H9 (cell line): Measurements from ENCODE around the gene SARNP. TPM values are rescaled to one million over a fixed set of nuclear protein-coding genes. Genes with fewer than 3 reads are reported as not detected.

Source experiments
- DNase-seq: peaks from one replicate; pipeline ENCODE4 v3.0.0-alpha.2; 2017
- H2AFZ ChIP-seq: one replicate; pipeline ENCODE4 v1.6.1; 2013; ENCODE audit warnings: mild to moderate bottlenecking, low read length, control low read depth, moderate library complexity
- H2AK5ac ChIP-seq: 2 replicates; pipeline ENCODE4 v1.6.1; 2013; ENCODE audit warnings: low read length, control low read depth, mixed read lengths; ENCODE audit not compliant: insufficient read length
- H2BK120ac ChIP-seq: one replicate; pipeline ENCODE4 v1.6.1; 2013; ENCODE audit warnings: low read depth, mild to moderate bottlenecking, low read length, control low read depth, inconsistent platforms; ENCODE audit not compliant: poor library complexity, severe bottlenecking
- H2BK12ac ChIP-seq: 2 replicates; pipeline ENCODE4 v1.6.1; 2013; ENCODE audit warnings: low read length, control low read depth, mixed read lengths, low read depth; ENCODE audit not compliant: insufficient read length
- H2BK15ac ChIP-seq: 2 replicates; pipeline ENCODE4 v1.6.1; 2013; ENCODE audit warnings: low read depth, low read length, control low read depth
- H2BK20ac ChIP-seq: one replicate; pipeline ENCODE4 v1.6.1; 2013; ENCODE audit warnings: low read depth, mild to moderate bottlenecking, low read length, control low read depth, inconsistent platforms; ENCODE audit not compliant: poor library complexity, severe bottlenecking
- H2BK5ac ChIP-seq: 2 replicates; pipeline ENCODE4 v1.6.1; 2013; ENCODE audit warnings: low read length, control low read depth, mixed read lengths; ENCODE audit not compliant: insufficient read length
- H3K14ac ChIP-seq: 2 replicates; pipeline ENCODE4 v1.6.1; 2013; ENCODE audit warnings: low read length, control low read depth; ENCODE audit not compliant: insufficient read depth
- H3K18ac ChIP-seq: 2 replicates; pipeline ENCODE4 v1.6.1; 2013; ENCODE audit warnings: low read depth, mild to moderate bottlenecking, mixed read lengths, low read length, control low read depth; ENCODE audit not compliant: insufficient read length
- H3K23ac ChIP-seq: 2 replicates; pipeline ENCODE4 v1.6.1; 2013; ENCODE audit warnings: low read length, control low read depth, mixed read lengths, low read depth; ENCODE audit not compliant: insufficient read length
- H3K23me2 ChIP-seq: 2 replicates; pipeline ENCODE4 v1.6.1; 2013; ENCODE audit warnings: low read depth, mild to moderate bottlenecking, mixed read lengths, low read length, control low read depth; ENCODE audit not compliant: insufficient read length, poor library complexity, severe bottlenecking
- H3K27ac ChIP-seq: 2 replicates; pipeline ENCODE4 v1.5.1; 2013; ENCODE audit warnings: low read length, control low read depth, mixed read lengths, low read depth; ENCODE audit not compliant: insufficient read length
- H3K27me3 ChIP-seq: 2 replicates; pipeline ENCODE4 v1.6.1; 2013; ENCODE audit warnings: low read length, control low read depth, inconsistent platforms; ENCODE audit not compliant: insufficient read depth
- H3K4ac ChIP-seq: 2 replicates; pipeline ENCODE4 v1.6.1; 2013; ENCODE audit warnings: low read depth, mild to moderate bottlenecking, control low read depth, inconsistent platforms, low read length, moderate library complexity
- H3K4me1 ChIP-seq: 2 replicates; pipeline ENCODE4 v1.6.1; 2013; ENCODE audit warnings: low read length, control low read depth, inconsistent platforms; ENCODE audit not compliant: insufficient read depth
- H3K4me2 ChIP-seq: 2 replicates; pipeline ENCODE4 v1.6.1; 2013; ENCODE audit warnings: low read length, control low read depth, mixed read lengths; ENCODE audit not compliant: insufficient read length, insufficient read depth
- H3K56ac ChIP-seq: 2 replicates; pipeline ENCODE4 v1.6.1; 2013; ENCODE audit warnings: low read depth, mild to moderate bottlenecking, mixed read lengths, low read length, control low read depth; ENCODE audit not compliant: insufficient read length
- H3K79me1 ChIP-seq: 2 replicates; pipeline ENCODE4 v1.6.1; 2013; ENCODE audit warnings: low read depth, mild to moderate bottlenecking, moderate library complexity, low read length, control low read depth, inconsistent platforms; ENCODE audit not compliant: insufficient read depth, poor library complexity, severe bottlenecking
- H3K79me2 ChIP-seq: 2 replicates; pipeline ENCODE4 v1.6.1; 2013; ENCODE audit warnings: low read length, control low read depth, inconsistent platforms; ENCODE audit not compliant: insufficient read depth
- H3K9ac ChIP-seq: 2 replicates; pipeline ENCODE4 v1.6.1; 2013; ENCODE audit warnings: low read length, control low read depth, mixed read lengths; ENCODE audit not compliant: insufficient read length; ENCODE audit errors: extremely low read depth
- H3K9me3 ChIP-seq: one replicate; pipeline ENCODE4 v1.6.1; 2013; ENCODE audit warnings: low read depth, low read length, inconsistent platforms; ENCODE audit not compliant: control insufficient read depth
- H3T11ph ChIP-seq: one replicate; pipeline ENCODE4 v1.6.1; 2013; ENCODE audit warnings: mild to moderate bottlenecking, low read length, control low read depth, inconsistent platforms
- H4K20me1 ChIP-seq: one replicate; pipeline ENCODE4 v1.6.1; 2013; ENCODE audit not compliant: control insufficient read depth, insufficient read length, insufficient read depth
- H4K5ac ChIP-seq: 2 replicates; pipeline ENCODE4 v1.6.1; 2013; ENCODE audit warnings: low read depth, mild to moderate bottlenecking, mixed read lengths, low read length, control low read depth; ENCODE audit not compliant: insufficient read length
- H4K8ac ChIP-seq: replicated peaks from 2 replicates; pipeline ENCODE4 v1.6.1; 2013; ENCODE audit warnings: low read length, control low read depth, mixed read lengths, low read depth; ENCODE audit not compliant: insufficient read length
- H4K91ac ChIP-seq: 2 replicates; pipeline ENCODE4 v1.6.1; 2013; ENCODE audit warnings: low read depth, mild to moderate bottlenecking, moderate library complexity, mixed read lengths, low read length, control low read depth; ENCODE audit not compliant: insufficient read length
- H3K27ac Mint-ChIP-seq, 3 experiments: 2 replicates in 2 of 3; 3 replicates in 1 of 3; pipeline ENCODE4 v1.8.0; 2020 to 2021; ENCODE audit warnings: mixed read lengths in 3 of 3, mild to moderate bottlenecking in 1 of 3, moderate library complexity in 1 of 3
- H3K27me3 Mint-ChIP-seq: 2 replicates; pipeline ENCODE4 v1.8.0; 2021; ENCODE audit warnings: low read depth, mild to moderate bottlenecking, moderate library complexity, mixed read lengths
- H3K36me3 Mint-ChIP-seq, 3 experiments: 2 replicates in 2 of 3; 3 replicates in 1 of 3; pipeline ENCODE4 v1.8.0; 2020 to 2021; ENCODE audit warnings: low read depth in 3 of 3, mixed read lengths in 3 of 3; ENCODE audit not compliant: insufficient read depth in 1 of 3
- H3K4me1 Mint-ChIP-seq, 2 experiments: 2 replicates each; pipeline ENCODE4 v1.8.0; 2020; ENCODE audit warnings: mixed read lengths in 2 of 2
- H3K4me3 Mint-ChIP-seq, 2 experiments: 2 replicates in 1 of 2; 3 replicates in 1 of 2; pipeline ENCODE4 v1.8.0; 2020 to 2021; ENCODE audit warnings: mild to moderate bottlenecking in 2 of 2, mixed read lengths in 2 of 2, moderate library complexity in 1 of 2
- H3K9me3 Mint-ChIP-seq, 2 experiments: 2 replicates in 1 of 2; 3 replicates in 1 of 2; pipeline ENCODE4 v1.8.0; 2020; ENCODE audit warnings: mild to moderate bottlenecking in 2 of 2, mixed read lengths in 2 of 2, moderate library complexity in 1 of 2
- WGBS: extraction: QIAGEN DNeasy Blood & Tissue Kit; methylation state at CpG from one replicate; pipeline ENCODE4 v1.1.7; 2013; ENCODE audit warnings: missing lambda C conversion rate, low lambda C conversion rate, mixed read lengths; ENCODE audit not compliant: insufficient read length; ENCODE audit errors: extremely low coverage; 5-methylcytosine and 5-hydroxymethylcytosine counted together
- total RNA-seq: library from RNA; stranded (reverse); gene quantifications from 2 replicates; pipeline ENCODE4 v1.2.1, GENCODE V29; 2021
- TF ChIP-seq, protein P1 (sequence below): fragments of 200-600 bp; sonication (generic); conservative IDR thresholded peaks from 3 replicates; pipeline ENCODE4 v1.8.0; 2021; ENCODE audit warnings: antibody characterized with exemption, mild to moderate bottlenecking

The SARNP gene
- total RNA-seq, 1 experiment from 2014 or later: 127 TPM

GRCh38 chr12:55728939-55729818 lies 88.3 kb downstream of the SARNP start, which contains the start of gene CD63:
TSS of gene CD63 (minus strand) at chr12:55729009. CDS start at chr12:55728341, 668 bp downstream.
- Histone ChIP-seq H3K23ac (no peak within 1 kb of the TSS), H4K91ac (no peak within 1 kb of the TSS), H2BK12ac (no peak within 1 kb of the TSS), H3K9ac (peak within 1 kb of the TSS; percentile 50), H2BK120ac (no peak within 1 kb of the TSS), H3T11ph (no peak within 1 kb of the TSS), H3K18ac (peak within 1 kb of the TSS; percentile 69), H3K14ac (peak within 1 kb of the TSS; percentile 74), H2BK5ac (no peak within 1 kb of the TSS), H3K23me2 (peaks cover 14% of the 10 kb centered on the region), H2BK15ac (no peak within 1 kb of the TSS), H4K8ac (no peak within 1 kb of the TSS), H2AFZ (no peak within 1 kb of the TSS), H4K20me1 (no peaks in the 10 kb centered on the region), H3K4ac (no peak within 1 kb of the TSS), H2AK5ac (no peak within 1 kb of the TSS), H3K79me2 (peaks cover 7% of the 10 kb centered on the region; the same call in 1 of the 2 replicates), H3K9me3 (no peaks in the 10 kb centered on the region), H3K4me1 (peaks cover 3% of the 10 kb centered on the region; the same call in 1 of the 2 replicates), H3K56ac (no peak within 1 kb of the TSS), H3K79me1 (peaks cover 7% of the 10 kb centered on the region), H3K27ac (no peak within 1 kb of the TSS), H3K4me2 (peak within 1 kb of the TSS; percentile 83), H3K27me3 (no peaks in the 10 kb centered on the region), H2BK20ac (no peak within 1 kb of the TSS), H4K5ac (no peak within 1 kb of the TSS)
- H3K4me3 Mint-ChIP-seq: peak within 1 kb of the TSS; percentile 89 to 93
- H3K27me3 Mint-ChIP-seq: no peaks in the 10 kb centered on the region; the same call in 1 of the 2 replicates
- WGBS: no CpG with 5 or more reads among the region's 61 CpGs
- peak; percentile 94 for DNase-seq
- peaks cover 18 to 34% (median 34%) of the 10 kb centered on the region in 3 experiments; a peak in 6 of 7 replicates for H3K36me3 Mint-ChIP-seq
- H3K27ac Mint-ChIP-seq: peak within 1 kb of the TSS; percentile 35 to 96 (median 80); a peak in 5 of 7 replicates
- no peaks in the 10 kb centered on the region; a peak in 1 of 5 replicates for H3K9me3 Mint-ChIP-seq
- peaks cover 38 to 40% of the 10 kb centered on the region in 2 experiments for H3K4me1 Mint-ChIP-seq
- TF ChIP-seq, protein P1, sequence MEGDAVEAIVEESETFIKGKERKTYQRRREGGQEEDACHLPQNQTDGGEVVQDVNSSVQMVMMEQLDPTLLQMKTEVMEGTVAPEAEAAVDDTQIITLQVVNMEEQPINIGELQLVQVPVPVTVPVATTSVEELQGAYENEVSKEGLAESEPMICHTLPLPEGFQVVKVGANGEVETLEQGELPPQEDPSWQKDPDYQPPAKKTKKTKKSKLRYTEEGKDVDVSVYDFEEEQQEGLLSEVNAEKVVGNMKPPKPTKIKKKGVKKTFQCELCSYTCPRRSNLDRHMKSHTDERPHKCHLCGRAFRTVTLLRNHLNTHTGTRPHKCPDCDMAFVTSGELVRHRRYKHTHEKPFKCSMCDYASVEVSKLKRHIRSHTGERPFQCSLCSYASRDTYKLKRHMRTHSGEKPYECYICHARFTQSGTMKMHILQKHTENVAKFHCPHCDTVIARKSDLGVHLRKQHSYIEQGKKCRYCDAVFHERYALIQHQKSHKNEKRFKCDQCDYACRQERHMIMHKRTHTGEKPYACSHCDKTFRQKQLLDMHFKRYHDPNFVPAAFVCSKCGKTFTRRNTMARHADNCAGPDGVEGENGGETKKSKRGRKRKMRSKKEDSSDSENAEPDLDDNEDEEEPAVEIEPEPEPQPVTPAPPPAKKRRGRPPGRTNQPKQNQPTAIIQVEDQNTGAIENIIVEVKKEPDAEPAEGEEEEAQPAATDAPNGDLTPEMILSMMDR: no peak
